DMS 273 treated with DMSO at 0.1 percent for 48 hours (cell line): ENCODE measurements around the gene PTCH2.
"Not testable (repeated sequence)": the region's sequence is repeated elsewhere in the genome, so short reads cannot be mapped to it uniquely, and the experiment has no call there.

Experiments used
- DNase-seq: peaks from one replicate; lab custom pipeline; 2025; lab: John Stamatoyannopoulos, UW

PTCH2 gene

GRCh38 chr1:44802306-44803061 is 40.6 kb downstream of the PTCH2 start:
- no peak for DNase-seq

GRCh38 chr1:44801491-44802305 is 41.4 kb downstream of the PTCH2 start:
- DNase-seq = no peak

- peak; percentile 96 for DNase-seq
Measured at GRCh38 chr1:44799770-44800584, 43.1 kb downstream of the PTCH2 start, which contains the start of gene PLK3. TSS of gene PLK3 (plus strand) at chr1:44800377. CDS start at chr1:44800464, 87 bp downstream.

GRCh38 chr1:44798481-44799365 is 44.3 kb downstream of the PTCH2 start:
- DNase-seq = no peak

DNA sequence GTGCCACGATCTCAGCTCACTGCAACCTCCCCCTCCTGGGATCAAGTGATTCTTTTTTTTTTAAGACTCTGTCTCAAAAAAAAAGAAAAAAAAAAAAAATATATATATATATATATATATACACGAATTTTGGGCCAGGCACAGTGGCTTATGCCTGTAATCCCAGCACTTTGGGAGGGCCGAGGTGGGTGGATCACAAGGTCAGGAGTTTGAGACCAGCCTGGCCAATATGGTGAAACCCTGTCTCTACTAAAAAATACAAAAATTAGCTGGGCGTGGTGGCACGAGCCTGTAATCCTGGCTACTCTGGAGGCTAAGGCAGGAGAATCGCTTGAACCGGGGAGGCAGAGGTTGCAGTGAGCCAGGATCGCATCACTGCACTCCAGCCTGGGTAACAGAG is 45.2 kb downstream of the PTCH2 start:
- not testable (repeated sequence) for DNase-seq

- DNase-seq = no peak
Measured at GRCh38 chr1:44792736-44793502, 50.1 kb downstream of the PTCH2 start.

DNA sequence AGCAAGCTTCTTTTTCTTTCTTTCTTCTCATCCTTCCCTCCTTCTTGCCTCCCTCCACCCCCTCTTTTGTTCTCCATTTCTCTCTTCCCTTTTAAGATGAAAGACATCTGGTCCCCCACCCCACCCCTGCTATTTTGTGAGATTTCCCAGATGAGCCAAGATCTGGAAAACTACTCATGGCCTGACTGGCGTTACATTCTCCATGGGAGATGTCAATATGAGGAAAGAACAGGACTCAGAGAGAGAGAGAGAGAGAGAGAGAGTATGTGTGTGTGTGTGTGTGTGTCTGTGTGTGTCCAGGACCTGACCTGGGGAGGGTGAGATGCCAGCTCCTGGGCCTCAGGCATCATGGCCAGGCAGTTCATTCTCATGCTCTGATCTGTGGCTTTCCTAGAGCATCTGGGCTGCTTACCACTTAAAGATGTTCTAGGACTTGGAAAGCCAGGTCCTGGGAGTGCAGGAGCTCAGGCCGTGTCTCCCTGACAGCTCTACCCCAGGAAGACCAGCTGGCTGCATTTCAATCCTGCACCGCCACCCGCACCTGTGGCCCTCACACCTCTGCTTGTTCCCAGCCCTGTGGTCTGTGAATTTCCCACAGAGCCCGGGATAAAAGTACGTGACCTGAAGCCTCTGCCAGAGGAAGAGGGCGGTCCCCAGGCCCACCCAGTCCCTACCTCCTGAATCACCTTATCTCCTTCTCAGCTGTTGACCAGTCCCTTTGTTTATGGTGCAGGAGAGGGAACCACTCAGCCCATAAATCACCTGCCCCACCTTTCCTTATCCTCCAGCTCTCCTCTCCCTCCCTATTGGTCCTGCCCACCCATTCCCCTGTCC is 51.9 kb downstream of the PTCH2 start:
- no peak for DNase-seq

DNA sequence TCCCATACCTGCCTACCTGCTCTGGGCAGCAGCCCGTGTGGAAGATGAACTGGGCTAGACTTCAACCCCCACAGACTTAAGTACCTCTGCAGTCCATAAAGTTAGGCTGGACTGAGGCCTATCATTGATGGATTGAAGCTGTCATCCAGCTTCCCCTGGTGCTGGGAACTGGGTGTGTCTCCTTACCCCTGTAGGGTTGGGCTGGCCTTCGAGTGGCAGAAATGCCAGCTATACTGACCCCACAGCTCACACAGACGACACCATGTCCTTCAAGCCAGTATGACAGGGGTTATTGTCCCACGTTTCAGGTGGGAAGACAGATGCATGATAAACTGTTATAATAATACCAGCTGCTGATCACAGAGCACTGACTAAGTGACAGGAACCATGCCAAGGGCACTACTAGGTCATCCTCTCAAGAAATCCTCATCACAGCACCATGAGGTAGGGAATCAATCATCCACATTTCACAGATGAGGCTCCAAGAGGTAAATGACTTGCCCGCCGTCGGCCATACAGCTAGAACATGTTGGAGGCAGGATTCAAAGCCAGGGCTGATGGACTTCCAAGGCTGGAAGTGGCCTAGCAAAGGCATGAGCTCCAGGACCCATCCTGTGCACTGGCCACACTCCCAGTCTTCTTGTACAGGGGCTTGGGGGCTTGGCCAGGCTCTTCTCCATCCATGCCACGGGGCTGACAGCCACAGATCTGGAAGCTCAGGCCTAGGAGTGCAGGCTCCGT is 54.8 kb downstream of the PTCH2 start, which contains the start of gene BEST4:
BEST4 (minus strand) TSS at position 51 of the 741 bp plus-strand sequence. CDS start 465 bp downstream, outside the sequence.
- no peak for DNase-seq

DNA sequence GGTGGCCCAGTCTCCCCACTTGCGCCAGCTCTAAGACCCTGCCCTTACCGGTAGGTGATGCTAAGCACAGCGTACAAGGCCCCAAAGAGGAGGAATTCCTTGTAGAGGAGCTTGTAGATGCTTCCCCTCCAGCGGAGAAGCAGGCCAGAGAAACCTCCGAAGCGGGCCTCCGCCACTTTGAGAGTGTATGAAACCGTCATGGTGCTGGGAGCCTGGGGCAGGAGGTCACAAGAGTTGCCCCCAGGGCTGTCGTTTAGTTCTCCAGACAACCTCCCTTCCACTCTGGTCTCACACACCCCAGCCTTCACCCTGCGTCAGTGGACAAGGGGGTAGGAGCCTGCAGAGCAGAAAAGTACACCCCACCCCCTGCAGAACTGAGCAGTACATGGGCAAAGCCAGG is 55.5 kb downstream of the PTCH2 start:
- no peak for DNase-seq

GRCh38 chr1:44786841-44787426 is 56.1 kb downstream of the PTCH2 start:
- DNase-seq = no peak

- no peak for DNase-seq
Measured at GRCh38 chr1:44786138-44786840, 56.8 kb downstream of the PTCH2 start.

DNA sequence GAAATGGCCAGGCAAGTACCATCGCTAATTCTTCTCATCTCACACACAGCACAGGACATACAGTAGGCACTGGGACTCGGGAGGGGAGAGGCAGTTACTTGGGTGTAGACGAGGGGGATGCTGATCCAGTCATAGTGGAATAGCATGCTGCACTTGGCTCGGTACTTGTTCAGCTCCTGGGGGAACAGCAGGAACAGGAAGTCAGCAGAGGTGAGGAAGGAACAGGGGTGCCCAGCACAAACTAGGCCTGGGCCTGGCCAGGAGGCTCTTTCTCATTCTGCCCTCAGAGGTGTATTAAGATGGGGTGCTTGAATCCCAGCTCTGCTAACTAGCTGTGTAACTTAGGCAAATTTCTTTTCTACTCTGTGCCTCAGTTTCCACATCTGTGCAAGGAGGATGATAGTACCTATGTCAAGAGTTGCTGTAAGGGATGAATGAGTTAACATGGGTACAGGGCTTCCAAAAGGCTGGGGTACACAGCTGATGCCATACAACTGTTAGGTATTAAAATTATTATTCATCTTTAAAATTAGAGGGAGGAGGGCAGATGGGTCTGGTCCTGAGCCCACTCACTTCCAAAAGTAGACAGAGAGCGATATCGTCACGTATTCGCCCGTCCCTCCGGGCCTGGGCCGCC is 57.4 kb downstream of the PTCH2 start:
- no peak for DNase-seq

DNA sequence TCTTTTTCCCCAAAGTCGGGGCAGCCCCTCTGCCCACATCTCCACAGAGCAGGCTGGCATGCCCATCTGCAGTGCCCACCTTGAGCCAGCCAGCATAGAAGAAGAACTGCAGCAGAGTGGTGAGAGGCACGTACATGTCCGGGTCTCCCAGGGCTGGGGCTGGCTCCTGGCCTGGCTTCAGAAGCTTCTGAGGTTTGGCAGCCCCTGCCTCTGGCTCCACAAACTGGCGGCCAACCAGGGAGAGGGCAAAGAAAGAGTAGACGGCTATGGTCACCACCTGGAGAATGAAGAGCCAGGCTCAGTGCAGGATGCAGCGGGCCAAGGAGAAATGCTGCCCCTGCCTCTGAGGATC is 58.0 kb downstream of the PTCH2 start:
- no peak for DNase-seq

GRCh38 chr1:44784094-44785028 is 58.7 kb downstream of the PTCH2 start:
- no peak for DNase-seq

- no peak for DNase-seq
Measured at GRCh38 chr1:44783697-44784093, 59.4 kb downstream of the PTCH2 start.

GRCh38 chr1:44780583-44781121 is 62.4 kb downstream of the PTCH2 start:
- DNase-seq = no peak
